Bronchial epithelial cell (primary cell): ENCODE measurements around the gene L3MBTL3. TPM values are rescaled to one million over a fixed set of nuclear protein-coding genes. Genes with fewer than 3 reads are reported as not detected.

Experiments
- DNase-seq: peaks from one replicate; pipeline ENCODE4 v3.0.0-alpha.2; 2010; ENCODE audit warnings: low read depth
- FAIRE-seq: peaks from 2 replicates; lab custom pipeline; 2011; peaks lifted over from hg19 to GRCh38; lab: Jason Lieb, UNC
- H3K27me3 ChIP-seq: 2 replicates; pipeline ENCODE4 v1.5.1; 2011; ENCODE audit warnings: low read length; ENCODE audit not compliant: control insufficient read depth, insufficient read depth
- H3K36me3 ChIP-seq: 2 replicates; pipeline ENCODE4 v1.5.1; 2011; ENCODE audit warnings: low read length; ENCODE audit not compliant: control insufficient read depth, insufficient read depth
- H3K4me3 ChIP-seq: 2 replicates; pipeline ENCODE4 v1.5.1; 2011; ENCODE audit warnings: mild to moderate bottlenecking, low read depth, low read length, control low read depth
- total RNA-seq: library from RNA; depleted of rRNA; stranded (reverse); fragments of >200 nt; gene quantifications from 2 replicates; pipeline ENCODE4 v1.2.1, GENCODE V29; 2014
- TF ChIP-seq, protein P1 (sequence below): IDR thresholded peaks from 2 replicates; pipeline ENCODE4 v1.5.1; 2011; ENCODE audit warnings: mild to moderate bottlenecking, moderate library complexity, low read length, control low read depth, inconsistent platforms; ENCODE audit not compliant: insufficient read depth, severe bottlenecking

L3MBTL3 gene
- total RNA-seq, 1 donor from 2014 or later = 12.1 TPM

DNA sequence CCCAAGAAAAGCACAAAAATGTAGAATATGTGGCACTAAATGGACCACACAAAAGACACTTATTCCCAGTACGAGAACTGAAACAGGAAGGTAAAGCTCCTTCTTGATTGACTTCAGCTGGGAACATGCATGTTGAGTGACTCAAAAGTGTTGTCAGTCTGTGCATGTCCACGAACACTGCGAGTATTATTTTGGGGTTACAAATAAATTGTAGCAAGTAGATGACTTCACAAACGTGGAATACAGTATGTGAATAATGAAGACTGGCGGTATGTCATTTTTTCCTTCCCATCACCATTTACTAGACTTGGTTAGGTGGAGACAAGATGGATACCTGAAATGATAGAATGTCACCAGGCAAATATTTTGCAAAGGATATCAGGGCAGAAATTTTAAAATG is 45.4 kb downstream of the L3MBTL3 start:
- Histone ChIP-seq H3K36me3 (no peaks in the 10 kb centered on the region), H3K27me3 (no peaks in the 10 kb centered on the region), H3K4me3 (no peak overlapping the region)
- DNase-seq (no peak), FAIRE-seq (no peak)
- TF ChIP-seq, protein P1, sequence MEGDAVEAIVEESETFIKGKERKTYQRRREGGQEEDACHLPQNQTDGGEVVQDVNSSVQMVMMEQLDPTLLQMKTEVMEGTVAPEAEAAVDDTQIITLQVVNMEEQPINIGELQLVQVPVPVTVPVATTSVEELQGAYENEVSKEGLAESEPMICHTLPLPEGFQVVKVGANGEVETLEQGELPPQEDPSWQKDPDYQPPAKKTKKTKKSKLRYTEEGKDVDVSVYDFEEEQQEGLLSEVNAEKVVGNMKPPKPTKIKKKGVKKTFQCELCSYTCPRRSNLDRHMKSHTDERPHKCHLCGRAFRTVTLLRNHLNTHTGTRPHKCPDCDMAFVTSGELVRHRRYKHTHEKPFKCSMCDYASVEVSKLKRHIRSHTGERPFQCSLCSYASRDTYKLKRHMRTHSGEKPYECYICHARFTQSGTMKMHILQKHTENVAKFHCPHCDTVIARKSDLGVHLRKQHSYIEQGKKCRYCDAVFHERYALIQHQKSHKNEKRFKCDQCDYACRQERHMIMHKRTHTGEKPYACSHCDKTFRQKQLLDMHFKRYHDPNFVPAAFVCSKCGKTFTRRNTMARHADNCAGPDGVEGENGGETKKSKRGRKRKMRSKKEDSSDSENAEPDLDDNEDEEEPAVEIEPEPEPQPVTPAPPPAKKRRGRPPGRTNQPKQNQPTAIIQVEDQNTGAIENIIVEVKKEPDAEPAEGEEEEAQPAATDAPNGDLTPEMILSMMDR = no peak

DNA sequence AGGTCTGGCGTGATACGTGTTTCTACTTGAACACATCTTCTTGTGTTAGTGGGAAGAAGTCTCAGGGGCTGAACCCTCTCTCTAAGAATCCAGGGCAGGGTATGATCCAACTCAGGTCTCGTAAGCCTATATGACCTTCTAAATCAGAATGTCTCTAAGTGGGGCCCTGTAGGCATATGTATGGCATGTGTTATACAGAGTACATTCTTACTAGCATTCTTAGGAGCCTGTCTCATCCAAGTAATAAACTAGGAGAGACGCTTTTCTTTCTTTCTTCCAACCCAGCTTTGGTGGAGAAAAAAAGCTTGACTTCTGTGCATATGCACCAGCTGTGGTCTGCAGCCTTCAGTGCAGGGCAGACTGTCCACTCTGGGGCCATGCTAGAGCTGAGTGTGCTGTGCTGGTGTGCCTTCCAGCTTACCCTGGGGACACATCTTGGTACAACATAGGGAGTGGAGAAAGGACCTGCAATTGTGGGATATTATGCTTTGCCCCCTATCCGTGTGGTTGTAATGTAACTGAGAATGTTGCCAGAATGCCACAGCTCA is 47.3 kb downstream of the L3MBTL3 start:
- Histone ChIP-seq H3K4me3 (no peak overlapping the region), H3K36me3 (no peaks in the 10 kb centered on the region), H3K27me3 (no peaks in the 10 kb centered on the region)
- TF ChIP-seq, protein P1 = no peak
- DNase-seq (no peak), FAIRE-seq (no peak)

DNA sequence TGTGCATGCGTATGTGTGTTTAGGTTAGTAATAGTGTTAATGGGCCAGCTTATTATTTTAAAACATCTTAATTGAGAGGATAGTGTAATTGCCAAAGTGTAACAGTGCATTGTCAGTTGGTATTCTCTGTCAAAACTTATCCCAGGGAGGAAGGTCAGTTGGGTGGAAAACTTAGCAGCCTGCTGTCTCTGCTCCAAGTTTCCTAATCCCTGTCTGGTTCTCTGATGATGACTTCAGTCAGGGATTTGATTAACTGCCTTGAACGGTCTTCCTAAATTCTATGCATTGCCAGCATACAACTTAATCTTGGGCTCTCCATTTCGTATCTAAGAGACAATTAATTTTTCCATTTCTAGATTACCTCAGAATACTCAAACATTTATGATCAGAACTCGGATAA is 51.1 kb downstream of the L3MBTL3 start:
- TF ChIP-seq, protein P1 = no peak
- FAIRE-seq = no peak
- no peak overlapping the region for H3K4me3 ChIP-seq
- H3K36me3 ChIP-seq = no peaks in the 10 kb centered on the region
- no peak for DNase-seq
- no peaks in the 10 kb centered on the region for H3K27me3 ChIP-seq

DNA sequence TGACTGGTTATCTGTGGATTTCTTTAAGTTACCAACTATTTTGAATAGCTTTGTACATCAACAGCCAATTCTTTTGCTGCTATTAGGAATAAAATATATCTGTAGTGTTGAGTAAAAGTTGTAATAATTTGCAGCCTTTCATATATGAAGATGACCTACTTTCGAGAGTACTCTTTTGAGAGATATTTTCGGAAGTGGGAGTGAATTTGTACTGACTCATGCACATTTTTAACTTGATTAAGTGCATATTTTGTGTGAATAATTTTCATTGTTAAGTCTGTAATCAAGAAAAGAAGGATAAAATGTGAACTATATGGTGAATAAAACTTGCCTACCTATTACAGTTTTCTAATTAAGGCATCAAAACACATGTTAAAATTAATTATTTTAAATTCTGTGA is 51.9 kb downstream of the L3MBTL3 start:
- no peak for DNase-seq
- no peak for FAIRE-seq
- H3K36me3 ChIP-seq = no peaks in the 10 kb centered on the region
- H3K4me3 ChIP-seq = no peak overlapping the region
- H3K27me3 ChIP-seq = no peaks in the 10 kb centered on the region
- TF ChIP-seq, protein P1 = no peak

DNA sequence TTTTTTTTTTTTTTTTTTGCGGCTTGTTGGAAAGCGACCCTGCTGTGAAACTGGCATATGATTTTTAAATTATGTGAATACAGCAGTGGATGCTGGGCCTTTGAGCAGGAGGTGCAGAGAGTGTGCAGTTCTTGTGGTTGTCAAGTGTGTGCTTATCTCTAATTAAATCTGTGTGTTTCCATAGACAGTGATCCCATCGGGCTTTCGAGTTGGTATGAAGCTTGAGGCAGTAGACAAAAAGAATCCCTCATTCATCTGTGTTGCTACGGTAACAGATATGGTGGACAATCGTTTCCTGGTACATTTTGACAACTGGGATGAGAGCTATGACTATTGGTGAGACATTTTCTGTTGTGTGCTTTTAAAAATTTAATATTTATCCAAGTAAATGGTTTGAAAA is 52.4 kb downstream of the L3MBTL3 start:
- Histone ChIP-seq H3K4me3 (no peak overlapping the region), H3K27me3 (no peaks in the 10 kb centered on the region), H3K36me3 (no peaks in the 10 kb centered on the region)
- FAIRE-seq = no peak
- DNase-seq = no peak
- TF ChIP-seq, protein P1 = no peak

DNA sequence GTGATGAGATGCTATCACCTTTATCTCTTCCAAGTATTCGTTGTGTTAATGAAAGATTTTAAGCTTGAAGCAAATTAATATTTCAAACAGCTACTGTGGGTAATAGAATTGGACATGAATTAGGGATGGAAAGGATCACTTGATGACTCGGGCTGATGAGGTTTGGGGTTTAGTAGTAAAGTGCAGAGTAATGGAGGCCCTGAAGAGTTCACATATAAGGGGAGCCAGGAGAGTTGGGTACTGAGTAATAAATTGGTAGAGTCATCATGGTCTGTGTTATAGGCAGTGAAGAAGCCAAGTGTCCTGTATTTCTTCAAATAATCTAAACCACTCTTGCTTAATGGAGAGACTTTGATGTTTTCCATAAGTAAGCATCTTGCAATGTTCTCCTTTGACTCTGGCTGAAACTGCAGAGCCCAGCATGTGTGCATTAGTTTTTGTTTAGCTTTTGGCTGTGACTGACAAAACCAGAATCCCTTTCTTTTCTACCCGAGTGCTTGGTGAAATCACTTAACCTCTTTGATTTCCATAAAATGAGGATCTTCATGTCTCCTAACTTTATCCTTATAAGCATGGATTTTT is 57.6 kb downstream of the L3MBTL3 start:
- TF ChIP-seq, protein P1 = no peak
- FAIRE-seq (no peak), DNase-seq (no peak)
- Histone ChIP-seq H3K4me3 (no peak overlapping the region), H3K27me3 (no peaks in the 10 kb centered on the region), H3K36me3 (no peaks in the 10 kb centered on the region)
